Stimulated activated CD4-positive, alpha-beta T cell treated with anti-CD3 and anti-CD28 coated beads, Interleukin-4, amount 100 ng/mL, for 48 hours (primary cell): ENCODE data around the gene CXXC5.

Source experiments
- DNase-seq, 2 donors: peaks; one replicate each; pipeline ENCODE4 v3.0.0-alpha.2; 2020; ENCODE audit warnings: low read depth in 2 of 2

The CXXC5 gene

DNA sequence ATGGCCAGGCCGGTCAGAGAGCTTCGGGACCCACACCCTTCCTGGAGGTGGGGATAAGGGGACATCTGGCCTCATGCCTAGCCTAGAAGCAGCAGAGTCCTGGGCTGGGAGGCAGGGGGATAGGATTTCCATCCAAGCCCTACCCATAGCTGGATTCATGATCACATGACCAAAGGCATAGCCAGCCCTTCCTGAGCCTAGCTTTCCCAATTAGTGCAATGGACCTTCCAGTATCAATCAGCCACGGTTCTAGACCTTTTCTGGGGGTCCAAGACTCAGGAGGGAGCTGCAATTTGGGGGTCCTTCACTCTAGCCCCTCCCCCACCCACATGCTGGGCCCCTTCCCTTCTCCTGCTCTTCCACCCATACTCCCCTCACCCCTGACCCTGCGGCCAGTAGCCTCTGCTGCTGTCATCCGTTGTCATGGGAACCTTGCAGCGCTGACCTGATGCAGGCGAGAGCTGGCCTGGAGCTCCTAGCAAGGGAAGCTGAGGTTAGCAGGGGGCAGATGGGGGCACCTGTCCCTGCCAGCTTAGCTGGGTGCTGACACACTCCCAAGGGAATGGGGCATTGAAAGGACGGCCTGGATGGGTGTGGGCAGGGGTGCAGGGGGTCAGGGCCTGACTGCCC lies 44.6 kb downstream of the CXXC5 start:
- DNase-seq: no peak

DNA sequence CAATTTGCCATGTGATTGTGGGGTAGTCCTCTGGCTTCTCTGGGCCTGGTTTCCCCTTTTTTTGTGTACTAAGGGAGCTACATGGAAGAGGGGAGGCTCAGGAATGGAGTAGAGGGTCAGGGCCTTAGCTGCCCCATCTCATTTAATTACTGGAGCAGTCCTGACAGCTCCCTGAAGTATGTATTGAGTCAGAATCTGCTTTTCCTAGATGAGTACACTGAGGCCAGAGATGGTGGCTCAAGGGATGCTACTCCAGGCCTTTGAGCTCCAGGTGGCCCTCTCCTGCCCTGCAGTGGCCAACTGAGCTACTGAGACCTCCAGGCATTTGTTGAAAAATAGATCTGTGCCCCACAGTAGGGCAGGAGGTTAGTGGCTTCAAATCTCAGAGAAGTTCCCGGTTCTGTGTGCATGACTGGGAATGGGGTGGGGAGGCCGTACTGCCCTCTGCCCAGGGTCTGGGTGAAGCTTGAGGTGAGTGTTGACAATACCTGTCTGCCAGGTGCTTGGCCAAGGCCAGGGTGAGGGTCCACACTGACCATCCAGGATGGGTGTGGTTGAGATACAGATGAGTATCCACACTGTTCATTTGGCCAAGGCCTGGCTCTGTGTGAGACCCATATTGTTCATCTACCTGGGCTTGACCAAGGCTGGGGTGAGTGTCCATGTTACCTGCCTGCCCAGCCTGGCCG lies 45.7 kb downstream of the CXXC5 start:
- no peak for DNase-seq

DNA sequence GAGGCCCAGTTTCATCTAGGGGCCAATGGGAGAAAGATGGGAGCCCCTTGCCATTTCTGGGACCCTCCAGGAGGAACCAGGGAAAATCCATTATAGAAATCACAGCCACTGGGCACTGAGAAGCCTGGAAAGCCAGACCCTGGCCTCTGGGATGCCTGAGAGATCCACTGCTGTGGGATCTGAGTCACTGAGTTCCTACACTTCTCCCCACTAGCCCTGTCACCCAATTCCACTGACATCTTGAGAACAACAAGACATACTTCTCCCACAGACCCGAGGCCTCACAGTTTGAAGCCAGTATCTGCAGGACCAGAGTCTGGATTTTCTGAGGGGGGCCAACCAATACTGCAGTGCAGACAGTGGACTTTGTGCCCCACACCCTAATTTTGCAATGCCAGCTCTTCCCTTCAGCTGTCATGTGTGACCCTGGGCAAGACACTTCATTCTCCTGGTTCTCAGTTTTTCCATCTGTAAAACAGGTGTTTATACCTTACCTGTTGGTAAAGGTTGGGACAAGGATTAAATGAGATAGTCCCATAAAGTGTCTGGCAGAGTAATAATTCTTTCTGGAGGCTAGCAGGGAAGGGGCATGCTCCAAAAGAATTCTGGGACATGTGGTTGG lies 46.5 kb downstream of the CXXC5 start:
- DNase-seq: no peak

DNA sequence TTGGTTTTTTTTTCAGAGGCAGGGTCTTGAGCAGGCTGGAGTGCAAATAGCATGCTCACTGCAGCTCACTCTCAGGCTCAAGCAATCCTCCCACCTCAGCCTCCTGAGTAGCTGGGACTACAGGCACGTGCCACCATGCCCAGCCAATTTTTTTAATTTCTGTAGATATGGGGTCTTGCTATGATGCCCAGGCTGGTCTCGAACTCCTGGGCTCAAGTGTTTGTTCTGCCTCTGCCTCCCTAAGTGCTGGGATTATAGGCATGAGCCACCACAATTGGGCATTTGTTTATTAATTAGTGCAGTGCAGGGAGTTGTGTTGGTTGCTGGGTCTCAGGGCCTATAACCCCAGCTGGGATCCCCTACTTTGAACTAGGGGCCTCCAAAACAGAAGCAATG lies 47.0 kb downstream of the CXXC5 start:
- DNase-seq: no peak

DNA sequence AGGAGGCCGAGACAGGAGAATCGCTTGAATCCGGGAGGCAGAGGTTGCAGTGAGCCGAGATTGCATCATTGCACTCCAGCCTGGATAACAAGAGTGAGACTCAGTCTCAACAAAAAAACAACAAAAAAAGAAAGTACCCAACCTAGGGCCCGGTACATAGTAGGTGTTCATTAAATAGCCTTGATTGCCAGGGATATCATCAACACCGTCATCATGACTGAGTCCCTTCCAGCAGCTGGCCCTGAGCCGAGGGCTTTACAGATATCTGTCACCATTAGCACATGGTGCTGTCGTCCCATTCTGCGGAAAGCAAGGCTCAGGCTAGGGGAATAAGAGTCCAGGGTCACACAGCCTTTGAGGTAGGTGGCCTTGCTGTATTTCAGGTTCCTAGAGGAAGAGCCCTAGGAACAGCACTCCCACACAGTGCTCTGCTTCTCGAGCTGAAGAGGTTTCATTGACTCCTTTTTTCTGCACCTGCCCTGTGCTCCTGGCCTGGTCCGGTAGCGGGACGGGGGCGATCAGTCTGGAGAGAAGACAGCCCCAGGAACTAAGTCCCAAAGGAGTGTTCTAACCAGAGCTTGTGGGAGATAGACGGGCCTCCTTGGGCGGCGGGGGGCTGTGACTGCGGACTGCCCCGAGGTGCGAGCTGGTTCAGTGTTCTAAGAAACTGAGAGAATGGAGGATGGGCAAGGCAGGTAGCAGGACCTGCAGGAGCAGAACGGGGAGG lies 48.2 kb downstream of the CXXC5 start:
- no peak for DNase-seq

DNA sequence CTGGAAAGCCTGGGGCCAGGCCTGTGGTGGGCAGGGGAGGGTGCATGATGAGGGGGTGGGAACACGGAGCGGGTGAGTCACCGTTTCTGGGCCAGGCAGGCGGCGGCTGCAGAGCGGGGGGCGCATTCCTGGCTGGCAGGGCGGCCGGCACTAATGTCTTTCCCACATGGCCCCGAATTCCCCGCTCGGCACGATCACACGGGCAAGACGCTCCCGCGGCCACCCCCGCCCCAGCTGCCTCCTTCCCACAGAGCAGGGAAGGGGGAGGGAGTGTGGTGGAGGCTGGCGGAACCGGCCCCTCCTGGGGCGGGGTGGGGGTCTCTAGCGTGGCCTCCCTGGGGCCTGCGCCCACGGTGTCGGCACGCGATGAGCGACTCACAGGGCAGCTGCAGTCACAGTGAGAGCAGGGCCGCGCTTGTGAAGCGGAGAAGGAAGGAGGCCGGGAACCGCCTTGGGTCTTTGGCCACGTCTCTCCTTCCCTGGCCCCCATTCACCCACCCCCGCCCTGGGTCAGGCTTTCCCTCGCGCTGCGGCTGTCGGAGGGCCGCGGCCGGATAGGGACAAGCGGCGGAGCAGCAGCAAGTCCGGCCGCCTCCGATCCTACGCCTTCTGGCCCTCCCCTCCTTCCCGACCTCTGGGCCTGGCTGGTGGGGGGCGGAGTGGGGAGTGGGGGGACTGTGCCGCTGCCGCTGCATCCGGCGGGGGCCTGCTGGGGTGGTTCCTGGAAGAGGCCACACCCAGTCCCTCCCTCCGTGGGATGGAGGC lies 48.9 kb downstream of the CXXC5 start:
- no peak for DNase-seq

DNA sequence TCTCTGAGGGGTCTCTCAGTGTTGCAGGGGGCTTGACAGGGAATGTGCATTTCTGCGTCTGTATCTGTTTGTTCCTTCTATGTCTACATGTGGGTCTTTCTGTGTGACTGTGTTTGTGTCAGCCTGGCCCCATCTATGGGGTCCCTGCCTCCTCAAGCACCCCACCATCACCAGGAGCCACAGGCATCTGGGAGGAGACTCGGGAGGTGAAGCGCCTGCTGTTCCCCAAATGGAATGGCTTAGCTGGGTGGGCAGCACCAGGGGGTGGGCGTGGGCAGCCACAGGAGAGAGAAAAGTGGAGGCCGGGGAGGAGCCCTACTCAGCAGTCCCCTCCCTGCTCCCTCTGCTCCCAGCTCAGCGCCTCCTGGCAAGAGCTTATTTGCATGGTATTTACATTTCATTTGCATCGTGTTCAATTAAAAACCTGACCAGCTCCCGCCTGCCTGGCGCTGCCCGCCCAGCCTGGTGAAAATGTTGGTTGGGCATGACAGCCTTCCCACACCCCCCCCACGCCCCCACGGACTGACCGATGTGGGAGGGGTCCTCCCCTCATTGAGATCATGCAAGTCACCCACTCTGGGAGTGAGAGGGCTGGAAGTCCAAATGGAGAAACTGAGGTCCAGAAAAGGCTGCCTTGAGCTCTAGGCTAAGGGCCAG lies 50.5 kb downstream of the CXXC5 start:
- no peak for DNase-seq

DNA sequence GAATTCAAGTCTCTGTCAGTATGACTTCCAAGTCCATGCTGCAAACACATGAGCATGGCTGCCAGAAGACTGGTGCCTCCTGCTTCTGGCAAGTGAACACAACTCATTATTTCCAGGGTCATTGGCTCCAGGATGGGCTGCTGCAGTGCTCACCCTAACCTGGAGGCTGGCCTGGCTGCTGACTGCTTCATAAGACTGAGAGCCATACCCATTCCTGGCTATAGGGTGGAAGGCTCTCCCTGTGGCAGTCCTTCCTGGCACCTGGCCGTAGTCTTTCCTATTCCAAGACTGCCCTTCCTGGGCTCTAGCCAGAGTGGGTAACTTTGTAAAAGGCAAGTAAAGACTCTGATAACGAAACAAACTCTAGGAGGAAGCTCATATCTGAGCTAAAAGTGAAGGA lies 51.2 kb downstream of the CXXC5 start:
- DNase-seq: no peak

DNA sequence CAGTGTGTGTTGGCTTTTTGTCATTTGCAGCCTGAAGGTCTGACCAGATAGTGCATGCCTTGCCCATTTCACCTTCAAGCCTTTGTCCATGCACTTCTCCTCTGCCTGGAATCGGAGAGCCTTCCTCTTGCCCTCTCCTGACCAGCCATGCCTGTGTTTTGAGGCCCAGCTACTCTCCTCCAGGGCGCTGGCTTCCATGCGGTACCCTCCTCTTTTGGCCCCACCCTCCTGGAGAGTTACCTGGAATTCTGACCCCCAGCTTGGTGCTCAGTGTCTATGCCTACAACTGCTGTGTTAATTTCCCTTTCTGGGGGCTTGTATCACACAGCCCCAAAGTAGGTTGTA lies 52.5 kb downstream of the CXXC5 start:
- no peak for DNase-seq

DNA sequence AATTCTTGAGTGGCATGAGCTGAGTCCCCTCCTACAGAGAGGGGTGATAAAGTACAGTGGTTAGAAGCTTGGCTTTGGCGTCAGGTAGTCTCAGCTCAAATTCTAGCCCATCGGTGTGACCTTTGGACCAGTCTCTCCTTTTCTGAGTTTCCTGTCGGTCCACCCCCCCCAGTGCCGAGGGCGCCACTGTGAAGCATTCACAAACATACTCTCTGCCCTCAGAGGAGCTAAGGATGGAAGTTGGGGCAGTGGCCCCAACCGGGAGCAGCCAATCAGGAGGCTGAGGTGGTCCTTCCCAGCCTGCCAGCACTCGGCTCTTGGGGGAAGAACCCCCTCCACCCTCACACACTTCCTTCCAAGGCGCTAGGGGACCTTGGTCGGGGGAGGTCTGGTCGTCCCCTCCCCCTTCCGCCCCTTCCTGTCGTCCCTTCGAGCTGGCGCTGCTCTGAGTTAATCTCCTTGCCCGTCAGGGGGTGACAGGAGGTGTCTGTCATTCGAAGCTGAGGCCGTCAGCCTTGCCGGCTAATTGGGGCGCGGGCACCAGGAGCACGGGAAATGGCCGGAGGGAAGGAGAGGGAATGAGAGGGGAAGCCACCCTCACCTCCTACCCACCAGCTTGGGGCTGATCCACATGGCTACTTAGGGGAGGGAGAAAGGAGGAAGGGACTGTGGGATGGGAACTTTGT lies 53.0 kb downstream of the CXXC5 start:
- DNase-seq: no peak

DNA sequence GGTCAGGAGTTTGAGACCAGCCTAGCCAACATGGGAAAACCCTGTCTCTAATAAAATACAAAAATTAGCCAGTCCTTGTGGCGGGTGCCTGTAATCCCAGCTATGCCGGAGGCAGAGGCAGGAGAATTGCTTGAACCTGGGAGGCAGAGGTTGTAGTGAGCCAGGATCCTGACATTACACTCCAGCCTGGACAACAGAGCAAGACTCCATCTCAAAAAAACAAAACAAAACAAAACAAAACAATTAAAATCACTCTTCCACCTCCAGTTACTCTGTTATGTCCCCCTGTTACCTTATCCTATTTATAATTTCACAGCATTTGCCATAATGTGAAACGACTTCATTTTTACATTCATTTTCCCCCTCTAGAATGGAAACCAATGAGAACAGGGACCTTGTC lies 54.4 kb downstream of the CXXC5 start:
- DNase-seq: no peak

DNA sequence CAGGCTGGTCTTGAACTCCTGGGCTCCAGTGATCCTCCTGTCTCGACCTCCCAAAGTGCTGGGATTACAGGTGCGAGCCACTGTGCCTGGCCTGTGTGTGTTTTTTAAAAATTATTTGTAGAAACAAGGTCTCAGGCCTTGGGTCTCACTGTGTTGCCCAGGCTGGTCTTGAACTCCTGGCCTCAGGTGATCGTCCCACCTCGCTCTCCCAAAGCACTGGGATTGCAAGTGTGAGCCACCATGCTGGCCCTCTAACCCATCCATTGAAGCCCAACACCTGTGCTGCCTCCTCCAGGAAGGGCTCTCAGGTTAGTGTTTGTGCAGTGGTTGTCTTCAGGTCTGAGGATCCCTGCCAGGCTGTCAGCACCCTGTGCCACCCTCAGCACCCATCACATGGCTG lies 56.6 kb downstream of the CXXC5 start:
- DNase-seq: no peak

DNA sequence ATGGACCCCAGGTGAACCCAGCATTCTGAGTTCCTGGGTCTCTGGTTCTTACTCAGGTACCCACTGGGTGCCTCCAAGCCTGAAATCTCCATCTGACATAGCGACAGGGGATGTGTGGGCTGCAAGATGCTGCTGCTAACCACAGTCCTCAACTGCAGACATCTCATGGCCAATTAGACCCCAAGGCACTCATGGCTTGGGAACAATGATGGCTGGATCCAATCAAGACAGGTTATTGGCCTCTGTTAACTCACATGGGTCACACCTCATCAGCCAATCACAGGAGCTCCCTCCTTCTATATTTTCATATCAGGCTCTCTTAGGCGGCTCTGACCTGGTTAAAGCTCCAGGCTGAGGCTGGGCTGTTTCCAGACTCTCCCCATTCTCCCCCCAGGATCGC lies 57.0 kb downstream of the CXXC5 start:
- no peak for DNase-seq

DNA sequence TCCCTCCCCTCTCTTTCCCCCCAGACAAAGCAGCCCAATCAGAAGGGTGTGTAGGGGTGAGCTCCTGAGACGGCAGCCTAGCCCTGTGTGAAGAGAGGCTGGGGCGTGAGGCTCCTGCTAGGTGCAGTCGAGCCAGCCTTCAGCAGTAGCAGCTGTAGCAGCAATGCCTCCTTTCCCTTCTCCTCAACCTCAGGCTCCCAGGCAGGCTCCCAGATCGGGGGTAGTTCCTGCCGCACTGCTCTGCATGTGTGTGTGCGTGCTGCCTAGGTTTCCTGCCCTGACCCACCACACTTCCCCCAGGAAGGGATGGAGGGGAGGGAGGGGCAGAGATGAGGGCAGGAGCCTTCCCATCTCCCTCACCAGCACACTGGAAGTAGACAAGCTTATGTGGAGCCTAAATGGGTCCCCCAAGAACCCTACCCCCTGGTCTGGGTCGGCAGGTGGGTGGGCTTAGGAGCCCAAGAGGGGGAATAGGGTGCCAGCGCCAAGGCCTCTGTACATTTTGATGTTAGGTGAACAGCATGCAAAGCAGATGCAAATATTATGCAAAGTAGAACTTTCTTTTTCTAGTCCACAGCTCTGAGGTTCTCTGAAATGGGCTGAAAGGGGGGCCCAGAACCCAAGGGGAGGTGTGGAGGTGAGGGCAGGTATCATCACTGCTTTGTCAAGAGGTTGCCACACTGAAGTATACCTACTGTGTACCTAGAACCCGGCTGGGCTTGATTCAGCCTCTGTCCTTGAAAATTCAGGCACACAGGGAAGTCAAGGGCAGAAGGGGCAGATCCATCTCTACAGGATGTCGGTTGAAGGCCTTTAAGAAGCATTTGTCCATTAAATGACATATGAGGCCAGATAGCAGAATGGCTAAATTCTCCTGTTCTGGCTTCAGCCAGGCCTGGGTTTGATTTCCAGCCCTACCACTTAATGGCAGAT lies 57.8 kb downstream of the CXXC5 start:
- DNase-seq: no peak

DNA sequence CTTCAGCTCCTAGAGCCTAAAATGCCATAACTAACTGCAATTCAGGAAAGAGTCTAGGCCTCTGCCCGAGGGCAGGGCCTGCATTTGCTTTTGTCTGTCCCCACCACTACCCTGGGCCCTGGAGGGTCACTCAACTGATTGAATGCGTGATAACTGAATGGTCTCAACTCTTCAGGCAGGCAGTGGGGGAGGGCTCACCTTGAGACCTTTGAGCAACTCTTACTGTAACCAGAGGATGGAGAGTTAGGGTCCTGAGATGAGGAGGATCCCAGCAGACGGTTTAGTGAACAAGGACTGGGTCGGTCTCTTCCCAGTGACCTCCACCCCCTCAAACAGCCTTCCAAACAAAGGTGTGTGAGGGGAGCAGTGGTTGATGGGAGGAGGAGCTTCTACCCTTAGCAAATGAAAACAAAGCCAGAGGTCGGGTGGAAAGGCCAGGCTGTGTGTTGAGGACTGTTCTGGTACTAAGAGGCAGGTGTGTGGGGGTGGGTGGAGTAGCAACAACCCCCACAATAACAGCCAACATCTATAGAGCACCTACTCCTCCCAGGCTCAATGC lies 59.4 kb downstream of the CXXC5 start:
- no peak for DNase-seq

DNA sequence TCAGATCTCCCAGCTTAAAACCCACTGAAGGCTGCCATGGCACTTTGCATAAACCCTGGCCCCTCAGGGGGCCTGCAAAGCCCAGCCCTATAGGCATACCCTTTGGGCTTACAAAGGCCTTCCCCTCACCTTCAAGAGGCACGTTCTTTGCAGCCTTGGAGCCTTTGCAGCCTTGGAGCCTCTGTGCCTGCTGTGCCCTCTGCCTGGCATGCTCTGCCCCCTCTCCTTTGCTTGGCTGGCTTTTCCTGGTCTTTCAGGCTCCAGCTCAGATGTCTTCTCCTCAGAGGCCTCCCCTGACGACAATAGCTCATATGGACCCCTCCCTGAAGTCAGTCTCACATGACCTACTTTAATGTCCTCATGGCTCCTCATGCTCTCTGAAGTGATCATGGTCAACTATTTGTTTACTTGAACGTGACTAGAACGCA lies 60.3 kb downstream of the CXXC5 start:
- DNase-seq: no peak

DNA sequence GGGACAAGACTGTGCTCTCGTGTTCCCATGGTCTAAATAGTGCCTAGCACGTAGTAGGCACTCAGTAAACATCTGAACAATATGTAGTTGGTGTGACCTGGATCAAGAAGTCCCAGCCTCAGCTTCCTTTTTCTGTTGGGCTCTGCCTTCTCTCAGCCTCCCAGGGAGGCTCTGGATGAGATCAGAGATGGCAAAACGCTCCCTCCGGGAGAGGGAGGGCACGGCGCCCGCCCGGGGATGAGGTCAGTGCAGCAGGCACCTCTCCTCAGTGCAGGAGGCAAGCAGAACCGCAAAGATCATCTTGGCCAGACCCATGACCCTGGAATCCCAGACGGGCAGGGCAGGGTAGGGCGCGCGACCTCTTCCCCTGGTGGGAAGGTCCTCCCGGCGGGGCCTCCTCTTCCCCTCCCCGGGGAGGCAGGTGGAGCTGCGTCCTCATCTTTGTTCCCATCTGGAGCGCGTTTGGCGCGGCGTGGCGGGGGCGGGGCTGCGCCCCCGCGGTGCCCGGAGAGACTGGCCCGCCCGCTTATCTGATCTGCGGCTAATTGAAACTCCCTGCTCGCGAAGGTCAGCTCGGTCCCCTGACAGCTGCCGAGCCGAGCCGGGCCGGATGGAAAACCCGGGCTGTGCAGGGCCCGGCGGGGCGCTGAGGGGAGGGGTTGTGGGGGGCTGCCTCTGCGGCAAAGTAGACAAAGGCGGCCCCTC lies 60.9 kb downstream of the CXXC5 start:
- no peak for DNase-seq

DNA sequence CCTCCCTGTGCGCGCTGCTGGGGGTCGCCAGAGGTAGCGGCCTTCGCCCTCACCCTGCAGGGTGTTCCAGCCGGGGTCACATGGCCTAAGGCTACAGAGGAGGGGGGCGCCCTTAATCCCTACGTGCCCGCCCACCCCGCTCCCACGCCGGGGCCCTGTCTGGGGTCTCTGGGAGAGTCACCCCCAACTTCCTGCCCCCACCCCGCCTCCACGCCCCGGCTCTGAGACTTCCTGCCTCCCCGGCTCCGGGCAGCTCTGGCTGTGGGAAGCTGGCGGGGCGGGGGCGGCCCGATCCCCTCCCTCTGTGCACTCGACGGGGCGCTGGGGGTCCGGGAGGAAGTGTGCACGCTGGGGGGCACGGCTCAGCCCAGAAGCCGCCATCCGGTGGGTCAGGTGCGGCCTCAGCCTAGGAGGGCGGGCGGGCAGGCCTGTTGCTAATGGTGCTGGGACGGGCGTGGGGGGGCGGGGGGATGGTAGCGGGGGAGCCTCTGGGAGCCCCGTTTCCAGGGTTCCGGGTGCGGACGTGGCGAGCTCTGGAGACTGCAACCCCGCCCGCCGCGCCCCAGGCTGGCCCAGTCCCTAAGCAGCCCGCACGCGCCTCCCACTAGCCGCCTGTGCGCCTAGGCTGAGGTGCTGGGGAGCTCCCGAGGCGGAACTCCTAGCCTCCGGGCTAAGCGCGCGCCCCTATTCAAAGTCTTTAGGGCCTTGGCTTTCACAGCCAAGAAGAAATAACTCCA lies 61.6 kb downstream of the CXXC5 start:
- DNase-seq: no peak
